ENCODE results near the gene ADIPOR2. TPM values are rescaled to one million over a fixed set of nuclear protein-coding genes. Genes with fewer than 3 reads are reported as not detected.
A peak's percentile ranks its signal among the peaks of the same experiment; 100 is the strongest.

ADIPOR2 gene
- total and polyA plus RNA-seq, 7 donors: 25.2 to 65.9 (median 29.6) TPM

DNA sequence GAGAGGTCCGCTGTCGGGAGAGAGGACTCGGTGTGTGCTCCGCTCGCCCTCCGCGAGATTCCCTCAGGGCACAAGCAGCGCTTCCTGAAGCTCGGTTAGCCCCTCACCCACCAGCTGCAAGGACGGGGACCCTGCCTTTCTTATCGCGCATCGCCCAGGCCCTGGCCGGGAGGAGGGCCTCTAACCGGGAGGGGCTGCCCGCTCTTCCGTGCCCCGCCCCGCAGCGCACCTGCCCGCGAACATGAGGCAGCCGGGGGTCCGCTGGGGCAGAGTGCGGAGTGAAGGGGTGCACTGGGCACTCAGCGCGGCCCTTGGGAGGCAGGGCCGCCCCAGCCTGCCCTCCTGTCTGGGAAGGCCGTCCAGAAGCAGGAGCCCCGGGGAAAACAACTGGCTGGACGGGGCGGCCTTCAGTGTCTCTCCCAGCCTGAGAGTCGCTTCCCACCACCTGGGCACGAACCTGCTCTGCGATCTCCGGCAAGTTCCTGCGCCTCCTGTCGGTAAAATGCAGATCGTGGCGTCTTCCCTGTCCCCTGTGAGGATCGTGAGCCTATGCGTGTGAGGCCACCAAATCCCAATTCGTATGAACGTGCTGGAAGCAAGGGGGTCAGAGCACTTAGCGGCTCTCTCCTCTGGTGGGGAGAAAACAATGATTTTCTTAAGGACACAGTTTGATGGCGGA, 28.0 kb upstream of the ADIPOR2 start:
- DNase-seq: peak; percentile 78
- H3K27ac ChIP-seq: peak overlapping the region; percentile 48 to 71 (median 54)
- H3K9me3 ChIP-seq: no peaks in the 10 kb centered on the region
- TF ChIP-seq POLR2A (IDR thresholded peaks at IDR 0.05) (no peak), EP300 (IDR thresholded peaks at IDR 0.05) (no peak)
- TF ChIP-seq, protein P1, sequence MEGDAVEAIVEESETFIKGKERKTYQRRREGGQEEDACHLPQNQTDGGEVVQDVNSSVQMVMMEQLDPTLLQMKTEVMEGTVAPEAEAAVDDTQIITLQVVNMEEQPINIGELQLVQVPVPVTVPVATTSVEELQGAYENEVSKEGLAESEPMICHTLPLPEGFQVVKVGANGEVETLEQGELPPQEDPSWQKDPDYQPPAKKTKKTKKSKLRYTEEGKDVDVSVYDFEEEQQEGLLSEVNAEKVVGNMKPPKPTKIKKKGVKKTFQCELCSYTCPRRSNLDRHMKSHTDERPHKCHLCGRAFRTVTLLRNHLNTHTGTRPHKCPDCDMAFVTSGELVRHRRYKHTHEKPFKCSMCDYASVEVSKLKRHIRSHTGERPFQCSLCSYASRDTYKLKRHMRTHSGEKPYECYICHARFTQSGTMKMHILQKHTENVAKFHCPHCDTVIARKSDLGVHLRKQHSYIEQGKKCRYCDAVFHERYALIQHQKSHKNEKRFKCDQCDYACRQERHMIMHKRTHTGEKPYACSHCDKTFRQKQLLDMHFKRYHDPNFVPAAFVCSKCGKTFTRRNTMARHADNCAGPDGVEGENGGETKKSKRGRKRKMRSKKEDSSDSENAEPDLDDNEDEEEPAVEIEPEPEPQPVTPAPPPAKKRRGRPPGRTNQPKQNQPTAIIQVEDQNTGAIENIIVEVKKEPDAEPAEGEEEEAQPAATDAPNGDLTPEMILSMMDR (IDR thresholded peaks at IDR 0.05): peak in 1 of 4 experiments; percentile 19
- no peaks in the 10 kb centered on the region for H3K27me3 ChIP-seq
- peak overlapping the region in 1 of 4 donors; percentile 5 for H3K4me3 ChIP-seq
- H3K36me3 ChIP-seq: no peaks in the 10 kb centered on the region
- intact Hi-C loops (cut with DNase I): loop anchor here (2.0 to 5.0 kb wide), 2 partner anchors 28 to 369 kb away; partner anchors contain the start of gene ADIPOR2
- peaks cover 0 to 23% (median 13%) of the 10 kb centered on the region in 4 donors for H3K4me1 ChIP-seq
- 15 to 41% methylated on average over 46 of the region's 46 CpGs for WGBS, 2 donors

DNA sequence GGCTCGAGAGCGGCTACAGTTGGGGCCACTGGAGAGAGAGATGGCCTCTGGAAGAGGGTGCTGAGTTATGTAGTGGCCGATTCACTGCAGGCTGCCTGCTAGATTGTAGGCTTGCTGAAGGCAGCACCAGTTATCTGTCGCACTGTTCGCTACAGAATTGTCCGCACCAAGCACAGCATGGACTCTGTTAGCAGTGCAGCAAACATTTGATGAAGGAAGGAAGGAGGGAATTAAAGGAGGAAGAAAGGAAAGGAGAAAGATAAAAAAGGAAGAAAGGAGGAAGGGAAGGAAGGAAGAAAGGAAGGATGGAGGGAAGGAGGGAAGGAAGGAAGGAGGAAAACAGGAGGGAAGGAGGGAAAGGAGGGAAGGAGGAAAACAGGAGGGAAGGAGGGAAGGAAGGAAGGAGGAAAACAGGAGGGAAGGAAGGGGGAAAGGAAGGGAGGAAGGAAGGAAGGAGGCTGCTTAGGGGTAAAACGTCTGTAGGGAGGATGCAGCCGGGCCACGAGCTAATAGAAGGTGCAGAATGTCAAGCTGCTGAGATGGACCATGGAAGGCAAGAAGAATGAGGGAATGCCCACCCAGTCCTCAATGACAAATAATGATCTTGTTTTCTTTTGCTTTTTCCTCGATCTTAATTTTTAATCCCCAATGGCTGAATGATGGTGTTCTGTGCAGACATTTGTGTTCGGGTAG, 27.3 kb upstream of the ADIPOR2 start:
- Histone ChIP-seq H3K27me3 (no peaks in the 10 kb centered on the region), H3K9me3 (no peaks in the 10 kb centered on the region), H3K27ac (peak overlapping the region in 3 of 4 donors; percentile 51 to 71 (median 56)), H3K4me3 (no peak overlapping the region), H3K36me3 (no peaks in the 10 kb centered on the region), H3K4me1 (peaks cover 0 to 16% (median 10%) of the 10 kb centered on the region in 4 donors)
- WGBS, 2 donors: 91 to 92% methylated on average over 11 of the region's 11 CpGs
- TF ChIP-seq EP300 (IDR thresholded peaks at IDR 0.05) (no peak), POLR2AphosphoS5 (IDR thresholded peaks at IDR 0.05) (no peak), POLR2A (IDR thresholded peaks at IDR 0.05) (no peak)
- TF ChIP-seq, protein P1 (IDR thresholded peaks at IDR 0.05): no peak
- intact Hi-C loops (cut with DNase I): loop anchor here (2.0 to 5.0 kb wide), 2 partner anchors 27 to 369 kb away; partner anchors contain the start of gene ADIPOR2
- no peak for DNase-seq

DNA sequence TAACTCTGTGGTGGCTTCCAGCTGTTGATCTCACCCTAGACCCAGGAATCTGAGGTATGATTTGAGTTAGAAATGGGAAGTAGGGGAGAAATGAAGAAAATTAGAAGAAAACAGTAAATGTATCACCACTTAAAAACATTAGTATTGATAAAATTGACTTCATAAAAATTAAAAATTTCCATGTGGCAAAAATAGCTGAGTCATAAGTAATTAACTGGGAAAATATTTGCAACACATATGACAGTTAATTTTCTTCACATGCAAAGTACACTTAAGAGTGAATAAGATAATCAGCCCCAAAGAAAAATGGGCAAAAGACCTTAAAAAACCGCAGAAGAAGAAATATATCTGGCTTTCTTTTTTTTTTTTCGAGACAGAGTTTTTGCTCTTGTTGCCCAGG, 25.5 kb upstream of the ADIPOR2 start:
- Histone ChIP-seq H3K4me3 (no peak overlapping the region), H3K36me3 (no peaks in the 10 kb centered on the region), H3K27ac (no peak overlapping the region), H3K4me1 (peaks cover 0 to 8% (median 6%) of the 10 kb centered on the region in 4 donors), H3K27me3 (no peaks in the 10 kb centered on the region), H3K9me3 (no peaks in the 10 kb centered on the region)
- no peak for DNase-seq
- intact Hi-C loops (cut with DNase I): no loop called here
- WGBS, 2 donors: 85 to 90% methylated on average over 2 of the region's 2 CpGs
- TF ChIP-seq EP300 (IDR thresholded peaks at IDR 0.05): no peak
- TF ChIP-seq, protein P1 (IDR thresholded peaks at IDR 0.05): no peak

DNA sequence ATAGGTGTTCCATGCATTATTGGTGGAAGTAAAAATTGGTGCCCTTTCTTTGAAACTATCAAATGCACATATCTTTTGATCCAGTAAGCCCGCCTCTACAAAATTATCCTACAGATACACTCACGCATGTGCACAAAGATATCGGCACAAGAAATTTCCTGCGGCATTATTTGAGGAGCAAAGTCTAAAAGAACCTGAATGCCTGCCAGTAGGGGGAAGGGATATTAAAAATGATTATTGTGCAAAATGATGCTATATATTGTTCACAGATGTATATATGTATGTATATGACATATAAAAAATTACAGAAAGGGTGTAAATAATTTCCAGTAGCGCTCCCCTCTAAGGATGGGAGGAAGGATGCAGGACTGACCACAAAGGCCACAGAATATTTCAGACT, 24.7 kb upstream of the ADIPOR2 start:
- H3K27ac ChIP-seq: peak overlapping the region in 1 of 4 donors; percentile 20
- WGBS, 2 donors: 13 to 49% methylated on average over 5 of the region's 5 CpGs
- peaks cover 0 to 3% (median 0%) of the 10 kb centered on the region in 4 donors for H3K4me1 ChIP-seq
- no peaks in the 10 kb centered on the region for H3K36me3 ChIP-seq
- no peak for DNase-seq
- no peaks in the 10 kb centered on the region for H3K9me3 ChIP-seq
- no peak for TF ChIP-seq EP300 (IDR thresholded peaks at IDR 0.05)
- TF ChIP-seq POLR2A (IDR thresholded peaks at IDR 0.05): no peak
- TF ChIP-seq, protein P1 (IDR thresholded peaks at IDR 0.05): no peak
- TF ChIP-seq POLR2AphosphoS5 (IDR thresholded peaks at IDR 0.05): no peak
- H3K4me3 ChIP-seq: no peak overlapping the region
- H3K27me3 ChIP-seq: no peaks in the 10 kb centered on the region
- intact Hi-C loops (cut with DNase I): no loop called here

Measured in sigmoid colon (tissue), 7 donors.